Measurements from ENCODE around the gene C1QA. TPM values are rescaled to one million over a fixed set of nuclear protein-coding genes. Genes with fewer than 3 reads are reported as not detected.

C1QA gene
- polyA plus RNA-seq, 1 of the 3 experiments (the other 2 are of a cell fraction), result not detected

- Histone ChIP-seq H4K20me1 (ENCODE audit: insufficient read depth) (no peaks in the 10 kb centered on the region), H3K36me3 (replicated peaks in 1 of 2; ENCODE audit: control insufficient read depth in 1 of 2, insufficient read depth in 2 of 2, low read length in 1 of 2) (no peaks in the 10 kb centered on the region), H3K4me3 (ENCODE audit: low read depth in 2 of 2, low read length in 1 of 2) (no peak overlapping the region), H3F3A (replicated peaks; ENCODE audit: insufficient read depth) (no peaks in the 10 kb centered on the region), H3K79me2 (ENCODE audit: insufficient read depth) (no peaks in the 10 kb centered on the region), H3K27ac (ENCODE audit: low read depth in 2 of 2, low read length in 1 of 2) (no peak overlapping the region), H3K4me1 (ENCODE audit: control insufficient read depth in 1 of 2, insufficient read depth in 2 of 2, low read depth in 1 of 2, low read length in 1 of 2) (no peaks in the 10 kb centered on the region), H3K27me3 (ENCODE audit: insufficient read depth) (peaks cover 36% of the 10 kb centered on the region), H3K9ac (no peak overlapping the region), H3K4me2 (no peak overlapping the region), H3K9me2 (no peaks in the 10 kb centered on the region), H3K9me3 (no peaks in the 10 kb centered on the region), H2AFZ (ENCODE audit: low read depth) (no peak overlapping the region)
- DNase-seq, result no peak
- ChIA-PET CTCF (no interaction called here), POLR2A (no interaction called here)
- 79% methylated on average over 3 of the region's 3 CpGs for WGBS (ENCODE audit: low lambda C conversion rate)
- TF ChIP-seq NFIC (IDR thresholded peaks at IDR 0.05; ENCODE audit: borderline replicate concordance), result no peak
- peak; percentile 23; the same call in 1 of the 2 replicates for TF ChIP-seq CTCF (IDR thresholded peaks at IDR 0.05)
Measured at GRCh38 chr1:22658385-22659163, 22.1 kb downstream of the C1QA start.

DNA sequence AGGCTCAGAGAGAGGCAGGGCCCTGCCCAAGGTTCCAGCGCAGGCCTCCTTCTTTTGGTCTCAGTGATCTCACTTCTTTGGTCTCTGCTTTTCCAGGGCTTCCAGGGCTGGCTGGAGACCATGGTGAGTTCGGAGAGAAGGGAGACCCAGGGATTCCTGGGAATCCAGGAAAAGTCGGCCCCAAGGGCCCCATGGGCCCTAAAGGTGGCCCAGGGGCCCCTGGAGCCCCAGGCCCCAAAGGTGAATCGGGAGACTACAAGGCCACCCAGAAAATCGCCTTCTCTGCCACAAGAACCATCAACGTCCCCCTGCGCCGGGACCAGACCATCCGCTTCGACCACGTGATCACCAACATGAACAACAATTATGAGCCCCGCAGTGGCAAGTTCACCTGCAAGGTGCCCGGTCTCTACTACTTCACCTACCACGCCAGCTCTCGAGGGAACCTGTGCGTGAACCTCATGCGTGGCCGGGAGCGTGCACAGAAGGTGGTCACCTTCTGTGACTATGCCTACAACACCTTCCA lies 24.4 kb downstream of the C1QA start:
- DNase-seq, result no peak
- WGBS (ENCODE audit: low lambda C conversion rate), result 67% methylated on average over 18 of the region's 19 CpGs
- TF ChIP-seq USF2 (IDR thresholded peaks at IDR 0.05; ENCODE audit: borderline replicate concordance, low read depth, low read length), result no peak
- TF ChIP-seq POLR2AphosphoS5 (IDR thresholded peaks at IDR 0.05; ENCODE audit: low read depth, low read length), result no peak
- no peak for TF ChIP-seq TCF12 (IDR thresholded peaks at IDR 0.05)
- no peak for TF ChIP-seq SMC3 (IDR thresholded peaks at IDR 0.05; ENCODE audit: low read depth, low read length)
- TF ChIP-seq YY1 (IDR thresholded peaks at IDR 0.05; ENCODE audit: low read depth), result no peak
- TF ChIP-seq RFX5 (IDR thresholded peaks at IDR 0.05; ENCODE audit: low read length), result no peak
- no peak for TF ChIP-seq EZH2phosphoT487 (IDR thresholded peaks at IDR 0.05; ENCODE audit: borderline replicate concordance, low read depth)
- TF ChIP-seq RAD21 (IDR thresholded peaks at IDR 0.05; ENCODE audit: low read length), result no peak
- no peak for TF ChIP-seq MXI1 (IDR thresholded peaks at IDR 0.05; ENCODE audit: low read depth, low read length)
- no peak for TF ChIP-seq RXRA (IDR thresholded peaks at IDR 0.05; ENCODE audit: borderline replicate concordance, low read depth)
- TF ChIP-seq NRF1 (IDR thresholded peaks at IDR 0.05; ENCODE audit: low read depth, low read length), result no peak
- TF ChIP-seq RCOR1 (IDR thresholded peaks at IDR 0.05; ENCODE audit: low read length), result no peak
- no peak for TF ChIP-seq GABPA (IDR thresholded peaks at IDR 0.05; ENCODE audit: low read depth)

More for the DNA sequence above, 24.4 kb downstream of the C1QA start:
- POLR2A ChIA-PET, result no interaction called here
- no peaks in the 10 kb centered on the region for H3K79me2 ChIP-seq (ENCODE audit: insufficient read depth)
- no peaks in the 10 kb centered on the region for H4K20me1 ChIP-seq (ENCODE audit: insufficient read depth)
- no peak overlapping the region for H2AFZ ChIP-seq (ENCODE audit: low read depth)
- H3K4me1 ChIP-seq (ENCODE audit: control insufficient read depth in 1 of 2, insufficient read depth in 2 of 2, low read depth in 1 of 2, low read length in 1 of 2), result no peaks in the 10 kb centered on the region
- no peak overlapping the region for H3K4me2 ChIP-seq
- no peak overlapping the region for H3K4me3 ChIP-seq (ENCODE audit: low read depth in 2 of 2, low read length in 1 of 2)
- H3K27me3 ChIP-seq (ENCODE audit: insufficient read depth), result peaks cover 26% of the 10 kb centered on the region; the same call in 1 of the 2 replicates
- CTCF ChIA-PET, result interaction anchor here (0.8 to 3.3 kb wide), 3 partner anchors 10 to 303 kb away, joined by 3 to 8 read pairs (median 4); partner anchors contain the start of gene C1QC
- no peaks in the 10 kb centered on the region for H3K9me3 ChIP-seq
- no peaks in the 10 kb centered on the region for H3K36me3 ChIP-seq (replicated peaks in 1 of 2; ENCODE audit: control insufficient read depth in 1 of 2, insufficient read depth in 2 of 2, low read length in 1 of 2)
- no peak overlapping the region for H3K27ac ChIP-seq (ENCODE audit: low read depth in 2 of 2, low read length in 1 of 2)
- H3K9me2 ChIP-seq, result no peaks in the 10 kb centered on the region
- no peaks in the 10 kb centered on the region for H3F3A ChIP-seq (replicated peaks; ENCODE audit: insufficient read depth)
- no peak overlapping the region for H3K9ac ChIP-seq
